Sigmoid colon (tissue), 7 donors: ENCODE data around the gene CT45A10. TPM values are rescaled to one million over a fixed set of nuclear protein-coding genes. Genes with fewer than 3 reads are reported as not detected.
A peak's percentile ranks its signal among the peaks of the same experiment; 100 is the strongest.
"Not testable (repeated sequence)": the region's sequence is repeated elsewhere in the genome, so short reads cannot be mapped to it uniquely, and the experiment has no call there.

Experiments used
- DNase-seq: peaks from one replicate; pipeline ENCODE4 v3.0.0-alpha.2; 2019
- H3K27ac ChIP-seq, 4 donors: fragments of 200-600 bp; sonication (generic); one replicate each; pipeline ENCODE4 v1.5.1; 2016 to 2019; ENCODE audit warnings: mild to moderate bottlenecking in 1 of 4
- H3K27me3 ChIP-seq, 3 donors: fragments of 200-600 bp; sonication (generic); one replicate each; pipeline ENCODE4 v1.5.1; 2019; ENCODE audit warnings: mild to moderate bottlenecking in 1 of 3
- H3K36me3 ChIP-seq, 4 donors: fragments of 200-600 bp; sonication (generic); one replicate each; pipeline ENCODE4 v1.5.1; 2016 to 2019
- H3K4me1 ChIP-seq, 4 donors: fragments of 200-600 bp; sonication (generic); one replicate each; pipeline ENCODE4 v1.5.1; 2017 to 2019
- H3K4me3 ChIP-seq, 4 donors: fragments of 200-600 bp; sonication (generic); one replicate each; pipeline ENCODE4 v1.5.1; 2017 to 2019; ENCODE audit warnings: mild to moderate bottlenecking in 2 of 4, moderate library complexity in 1 of 4
- H3K9me3 ChIP-seq, 4 donors: fragments of 200-600 bp in 3 of 4; sonication (generic) in 3 of 4; one replicate each; pipeline versions ENCODE4 v1.5.1 to v1.6.1; 2013 to 2019
- CTCF ChIP-seq, 4 experiments: fragments of 450-650 bp in 3 of 4; fragments of 200-600 bp in 1 of 4; IDR thresholded peaks; one replicate each; pipeline ENCODE4 v1.5.1; 2016 to 2019; ENCODE audit warnings: antibody characterized with exemption in 4 of 4, mild to moderate bottlenecking in 3 of 4, moderate library complexity in 2 of 4
- EP300 ChIP-seq, 4 donors: sonication (generic); formaldehyde crosslinking; IDR thresholded peaks; one replicate each; pipeline ENCODE4 v1.6.1; 2017; ENCODE audit warnings: antibody characterized with exemption in 4 of 4
- POLR2A ChIP-seq, 2 donors: fragments of 450-650 bp; IDR thresholded peaks; one replicate each; pipeline ENCODE4 v1.6.1; 2016; ENCODE audit warnings: antibody characterized with exemption in 2 of 2, mild to moderate bottlenecking in 2 of 2, moderate library complexity in 2 of 2
- POLR2AphosphoS5 ChIP-seq, 4 donors: sonication (generic); formaldehyde crosslinking; IDR thresholded peaks; one replicate each; pipeline ENCODE4 v1.6.1; 2017; ENCODE audit warnings: antibody characterized with exemption in 4 of 4
- WGBS, 2 donors: extraction: QIAGEN DNeasy Blood & Tissue Kit; methylation state at CpG; one replicate each; pipeline ENCODE4 v1.1.7; 2013; 5-methylcytosine and 5-hydroxymethylcytosine counted together
- intact Hi-C: fragments of 100-400 bp; cut with DNase I; formaldehyde crosslinking; loops from one replicate; pipeline ENCODE4 v1.15.1; 2023
- polyA plus RNA-seq, 3 donors: library from polyadenylated mRNA; stranded (reverse); fragments of 200-250 nt; gene quantifications; one replicate each; pipeline ENCODE4 v1.2.3, GENCODE V29; 2013
- total RNA-seq, 4 donors: library from RNA; depleted of rRNA; stranded (reverse); fragments of >200 nt; gene quantifications; one replicate each; pipeline ENCODE4 v1.1.0, GENCODE V29; 2016
- donor health status: healthy with polysubstance abuse.
- donor health status: Bipolar disorder and iron deficiency.
- donor health status: healthy.

The CT45A10 gene
- total and polyA plus RNA-seq, 7 donors, result not detected

DNA sequence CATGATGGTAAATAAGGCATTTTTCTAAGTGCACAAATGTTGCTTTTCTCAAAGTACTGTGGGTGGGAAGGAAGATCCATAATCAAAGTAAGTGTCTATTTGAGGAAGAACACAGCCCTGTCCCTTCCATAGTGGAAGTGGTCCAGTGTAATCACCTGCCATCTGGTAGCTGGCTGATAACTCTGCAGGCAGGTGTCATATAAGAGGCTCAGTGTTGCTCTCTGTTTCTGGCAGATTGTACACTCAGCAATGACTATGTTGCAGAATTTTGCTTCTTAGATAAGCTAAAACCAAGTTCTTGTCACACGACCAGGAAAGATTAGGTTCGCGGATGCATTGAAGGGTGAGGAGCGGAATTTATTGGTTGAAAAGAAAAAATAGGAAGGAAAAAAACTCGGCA lies 21.2 kb upstream of the CT45A10 start:
- Histone ChIP-seq H3K36me3 (no peaks in the 10 kb centered on the region), H3K4me1 (no peaks in the 10 kb centered on the region), H3K27ac (no peak overlapping the region), H3K27me3 (no peaks in the 10 kb centered on the region), H3K9me3 (no peaks in the 10 kb centered on the region), H3K4me3 (no peak overlapping the region)
- no peak for TF ChIP-seq POLR2AphosphoS5 (IDR thresholded peaks at IDR 0.05)
- no peak for TF ChIP-seq EP300 (IDR thresholded peaks at IDR 0.05)
- TF ChIP-seq POLR2A (IDR thresholded peaks at IDR 0.05), result no peak
- TF ChIP-seq CTCF (IDR thresholded peaks at IDR 0.05), result no peak
- DNase-seq, result no peak
- intact Hi-C loops, result no loop called here
- 83 to 89% methylated on average over 5 of the region's 5 CpGs for WGBS, 2 donors

- WGBS, 2 donors, result 79 to 84% methylated on average over 5 of the region's 5 CpGs
- TF ChIP-seq POLR2A (IDR thresholded peaks at IDR 0.05) (no peak), POLR2AphosphoS5 (IDR thresholded peaks at IDR 0.05) (no peak), EP300 (IDR thresholded peaks at IDR 0.05) (no peak), CTCF (IDR thresholded peaks at IDR 0.05) (no peak)
- intact Hi-C loops, result no loop called here
These were observed 17.0 kb upstream of the CT45A10 start for GRCh38 chrX:135910251-135910650.

GRCh38 chrX:135892781-135893180 lies 463 bp downstream of the CT45A10 start:
- no peak for DNase-seq
- Histone ChIP-seq H3K36me3 (no peaks in the 10 kb centered on the region), H3K9me3 (no peaks in the 10 kb centered on the region), H3K4me1 (no peaks in the 10 kb centered on the region), H3K27me3 (no peaks in the 10 kb centered on the region), H3K27ac (no peak overlapping the region), H3K4me3 (no peak overlapping the region)
- no peak for TF ChIP-seq EP300 (IDR thresholded peaks at IDR 0.05)
- no peak for TF ChIP-seq POLR2AphosphoS5 (IDR thresholded peaks at IDR 0.05)
- TF ChIP-seq POLR2A (IDR thresholded peaks at IDR 0.05), result no peak
- no peak for TF ChIP-seq CTCF (IDR thresholded peaks at IDR 0.05)
- WGBS, 2 donors, result 88 to 91% methylated on average over 11 of the region's 11 CpGs
- intact Hi-C loops, result no loop called here

More at GRCh38 chrX:135910251-135910650, 17.0 kb upstream of the CT45A10 start:
- Histone ChIP-seq H3K4me3 (no peak overlapping the region), H3K4me1 (no peaks in the 10 kb centered on the region), H3K27ac (no peak overlapping the region), H3K36me3 (no peaks in the 10 kb centered on the region), H3K9me3 (no peaks in the 10 kb centered on the region), H3K27me3 (no peaks in the 10 kb centered on the region)
- no peak for DNase-seq

DNA sequence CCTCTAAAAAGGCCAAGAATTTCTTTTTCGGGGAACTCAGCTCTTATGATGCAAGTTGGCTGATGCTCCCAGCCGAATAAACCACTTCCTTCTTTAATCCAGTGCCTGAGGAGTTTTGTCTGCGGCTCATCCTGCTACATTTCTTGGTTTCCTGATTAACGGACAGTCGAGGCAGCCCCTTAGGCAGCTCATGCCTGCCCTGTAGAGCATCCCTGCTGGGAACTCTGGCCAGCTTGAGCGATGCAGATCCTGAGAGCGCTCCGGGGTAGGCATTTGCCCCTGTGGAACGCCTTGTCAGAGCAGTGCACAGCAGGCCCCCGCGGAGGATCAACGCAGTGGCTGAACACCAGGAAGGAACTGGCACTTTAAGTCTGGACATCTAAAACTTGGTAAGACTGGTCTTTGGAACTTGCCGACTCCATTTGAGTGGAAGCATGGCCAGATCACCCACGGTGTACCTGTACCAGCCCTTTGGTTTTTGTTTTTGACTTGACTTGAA lies 3.1 kb downstream of the CT45A10 start:
- Histone ChIP-seq H3K27ac (no peak overlapping the region), H3K36me3 (no peaks in the 10 kb centered on the region), H3K9me3 (no peaks in the 10 kb centered on the region), H3K4me1 (no peaks in the 10 kb centered on the region), H3K4me3 (no peak overlapping the region), H3K27me3 (no peaks in the 10 kb centered on the region)
- 82 to 90% methylated on average over 14 of the region's 14 CpGs for WGBS, 2 donors
- intact Hi-C loops, result no loop called here
- no peak for DNase-seq
- no peak for TF ChIP-seq CTCF (IDR thresholded peaks at IDR 0.05)
- TF ChIP-seq POLR2A (IDR thresholded peaks at IDR 0.05), result no peak
- no peak for TF ChIP-seq POLR2AphosphoS5 (IDR thresholded peaks at IDR 0.05)
- no peak for TF ChIP-seq EP300 (IDR thresholded peaks at IDR 0.05)

- H3K4me1 ChIP-seq, DNase-seq: not testable (repeated sequence)
These were observed 4.3 kb downstream of the CT45A10 start for GRCh38 chrX:135888976-135889375.

DNA sequence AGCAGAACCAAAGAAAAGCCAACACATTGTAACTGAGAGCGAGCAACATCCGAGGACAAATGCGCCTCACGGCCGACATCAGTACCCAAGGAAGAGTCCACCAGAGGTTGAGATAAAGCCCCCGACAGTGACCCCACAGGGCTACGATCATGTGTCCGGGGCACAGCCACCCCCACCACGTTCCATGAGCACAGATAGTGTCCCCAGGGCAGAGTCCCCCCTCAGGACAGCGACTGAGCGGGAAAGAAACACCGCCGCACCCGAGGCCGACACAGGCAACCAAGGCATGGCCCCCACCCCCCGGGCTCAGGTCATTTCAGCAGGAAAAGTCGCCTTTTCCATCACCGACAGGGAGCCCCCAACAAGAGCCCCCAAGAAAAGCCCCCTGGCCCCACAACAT lies 5.0 kb downstream of the CT45A10 start:
- 91% methylated on average over 10 of the region's 18 CpGs for WGBS, 2 donors
- H3K27ac ChIP-seq, H3K36me3 ChIP-seq, H3K4me1 ChIP-seq, H3K9me3 ChIP-seq, intact Hi-C loops, H3K4me3 ChIP-seq, H3K27me3 ChIP-seq: not testable (repeated sequence)
- DNase-seq, result peak; percentile 68

More at GRCh38 chrX:135888976-135889375, 4.3 kb downstream of the CT45A10 start:
- H3K4me3 ChIP-seq, H3K27ac ChIP-seq, H3K27me3 ChIP-seq, H3K36me3 ChIP-seq, intact Hi-C loops, H3K9me3 ChIP-seq: not testable (repeated sequence)
- 71 to 77% methylated on average over 15 of the region's 15 CpGs for WGBS, 2 donors

DNA sequence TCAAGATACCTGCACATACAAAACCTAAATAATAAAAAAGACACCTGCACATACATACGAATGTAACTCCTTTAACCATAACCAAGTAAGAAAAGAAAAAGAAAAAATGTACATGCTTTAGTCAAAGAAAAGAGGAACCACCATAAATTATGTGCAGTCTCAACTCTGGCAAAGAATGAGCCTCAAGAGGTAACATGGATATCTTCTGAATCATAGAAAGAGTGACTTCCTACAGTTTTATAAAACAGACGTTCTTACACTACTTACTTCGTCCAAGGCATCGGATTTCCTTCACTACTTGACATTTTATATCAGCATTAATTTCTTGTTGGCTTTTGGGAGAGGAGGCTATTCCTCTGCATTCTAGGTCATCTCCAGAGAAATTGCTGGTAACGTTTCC lies 10.5 kb downstream of the CT45A10 start:
- DNase-seq, H3K27ac ChIP-seq, intact Hi-C loops, H3K4me3 ChIP-seq, H3K36me3 ChIP-seq, H3K9me3 ChIP-seq, H3K4me1 ChIP-seq, H3K27me3 ChIP-seq: not testable (repeated sequence)
- WGBS, 2 donors, result 35 to 63% methylated on average over 4 of the region's 5 CpGs

DNA sequence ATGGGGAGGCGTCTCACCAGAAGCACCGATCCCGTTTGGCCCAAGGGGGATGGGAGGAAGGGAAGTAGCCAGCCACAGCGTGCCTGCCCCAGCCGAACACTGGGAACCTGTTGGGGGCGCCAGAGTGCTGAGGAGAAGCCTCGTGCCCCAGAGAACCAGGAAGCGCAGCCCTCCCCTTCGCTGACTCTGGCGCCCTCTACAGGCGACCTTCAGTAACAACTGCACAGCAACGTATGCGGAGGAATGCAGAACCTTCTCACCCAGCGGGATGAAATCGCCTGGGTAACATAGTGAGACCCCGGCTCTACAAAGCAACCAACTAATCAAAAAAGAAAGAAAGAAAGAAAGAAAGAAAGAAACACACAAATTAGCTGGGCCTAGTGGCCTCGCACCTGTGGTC lies 21.5 kb downstream of the CT45A10 start, which contains the start of gene CT45A9:
Gene CT45A9 (minus strand): TSS at position 101 of the 400 bp plus-strand sequence. CDS start 3,751 bp downstream, outside the sequence.
- DNase-seq, H3K4me1 ChIP-seq, H3K27ac ChIP-seq, intact Hi-C loops, H3K36me3 ChIP-seq, H3K27me3 ChIP-seq, H3K9me3 ChIP-seq, H3K4me3 ChIP-seq: not testable (repeated sequence)
- WGBS, 2 donors, result no CpG with 5 or more reads among the region's 17 CpGs

DNA sequence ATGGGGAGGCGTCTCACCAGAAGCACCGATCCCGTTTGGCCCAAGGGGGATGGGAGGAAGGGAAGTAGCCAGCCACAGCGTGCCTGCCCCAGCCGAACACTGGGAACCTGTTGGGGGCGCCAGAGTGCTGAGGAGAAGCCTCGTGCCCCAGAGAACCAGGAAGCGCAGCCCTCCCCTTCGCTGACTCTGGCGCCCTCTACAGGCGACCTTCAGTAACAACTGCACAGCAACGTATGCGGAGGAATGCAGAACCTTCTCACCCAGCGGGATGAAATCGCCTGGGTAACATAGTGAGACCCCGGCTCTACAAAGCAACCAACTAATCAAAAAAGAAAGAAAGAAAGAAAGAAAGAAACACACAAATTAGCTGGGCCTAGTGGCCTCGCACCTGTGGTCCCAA lies 38.8 kb downstream of the CT45A10 start, which contains the start of gene CT45A8:
Gene CT45A8 (minus strand): TSS at position 101 of the 400 bp plus-strand sequence. CDS start 3,755 bp downstream, outside the sequence.
- H3K27ac ChIP-seq, H3K4me3 ChIP-seq, H3K27me3 ChIP-seq, H3K4me1 ChIP-seq, H3K9me3 ChIP-seq, H3K36me3 ChIP-seq, DNase-seq, intact Hi-C loops: not testable (repeated sequence)
- WGBS, 2 donors, result no CpG with 5 or more reads among the region's 17 CpGs
